Neural progenitor cell (in vitro differentiated cells): ENCODE results near the gene KCNJ10.

Experiments used
- EZH2 ChIP-seq: fragments of 200-600 bp; sonication (generic); IDR thresholded peaks from 2 replicates; pipeline ENCODE4 v1.6.1; 2017; ENCODE audit warnings: antibody characterized with exemption, mild to moderate bottlenecking, moderate library complexity
- EZH2phosphoT487 ChIP-seq: fragments of 200-600 bp; sonication (generic); IDR thresholded peaks from 2 replicates; pipeline ENCODE4 v1.6.1; 2017; ENCODE audit warnings: antibody characterized with exemption
- TF ChIP-seq, protein P1 (sequence below): fragments of 200-600 bp; sonication (generic); IDR thresholded peaks from 2 replicates; pipeline ENCODE4 v1.5.1; 2017; ENCODE audit warnings: antibody characterized with exemption, mild to moderate bottlenecking

DNA sequence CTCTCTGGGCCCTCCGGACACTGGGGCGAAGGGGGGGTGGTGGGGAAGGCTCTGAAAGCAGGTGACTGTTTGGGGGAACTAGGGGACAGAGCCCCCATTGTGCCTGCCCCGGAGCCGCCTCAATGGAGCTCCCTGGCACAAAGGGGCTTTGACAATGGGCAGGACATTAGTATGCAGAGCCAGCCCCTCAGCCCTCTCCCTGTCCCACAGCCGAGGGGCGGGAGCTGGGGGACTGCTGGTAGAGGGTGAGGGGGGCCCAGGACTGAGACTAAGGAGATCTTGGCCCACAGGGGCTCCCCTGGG lies 7.8 kb downstream of the KCNJ10 start:
- TF ChIP-seq, protein P1, sequence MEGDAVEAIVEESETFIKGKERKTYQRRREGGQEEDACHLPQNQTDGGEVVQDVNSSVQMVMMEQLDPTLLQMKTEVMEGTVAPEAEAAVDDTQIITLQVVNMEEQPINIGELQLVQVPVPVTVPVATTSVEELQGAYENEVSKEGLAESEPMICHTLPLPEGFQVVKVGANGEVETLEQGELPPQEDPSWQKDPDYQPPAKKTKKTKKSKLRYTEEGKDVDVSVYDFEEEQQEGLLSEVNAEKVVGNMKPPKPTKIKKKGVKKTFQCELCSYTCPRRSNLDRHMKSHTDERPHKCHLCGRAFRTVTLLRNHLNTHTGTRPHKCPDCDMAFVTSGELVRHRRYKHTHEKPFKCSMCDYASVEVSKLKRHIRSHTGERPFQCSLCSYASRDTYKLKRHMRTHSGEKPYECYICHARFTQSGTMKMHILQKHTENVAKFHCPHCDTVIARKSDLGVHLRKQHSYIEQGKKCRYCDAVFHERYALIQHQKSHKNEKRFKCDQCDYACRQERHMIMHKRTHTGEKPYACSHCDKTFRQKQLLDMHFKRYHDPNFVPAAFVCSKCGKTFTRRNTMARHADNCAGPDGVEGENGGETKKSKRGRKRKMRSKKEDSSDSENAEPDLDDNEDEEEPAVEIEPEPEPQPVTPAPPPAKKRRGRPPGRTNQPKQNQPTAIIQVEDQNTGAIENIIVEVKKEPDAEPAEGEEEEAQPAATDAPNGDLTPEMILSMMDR, result no peak
- TF ChIP-seq EZH2 (no peak), EZH2phosphoT487 (no peak)
